Measurements from ENCODE around the gene AP5Z1.

GRCh38 chr7:4787541-4787940 is 12.1 kb downstream of the AP5Z1 start:
- TF ChIP-seq CTCF (conservative IDR thresholded peaks at IDR 0.05; ENCODE audit: low read length), result no peak
- TF ChIP-seq EZH2phosphoT487 (IDR thresholded peaks at IDR 0.05; ENCODE audit: borderline replicate concordance, low read depth, low read length), result no peak
